H1 (cell line): ENCODE measurements around the gene GMPPA. TPM values are rescaled to one million over a fixed set of nuclear protein-coding genes. Genes with fewer than 3 reads are reported as not detected.

ENCODE experiments used
- E2F6 ChIP-seq: IDR thresholded peaks from 2 replicates; pipeline ENCODE4 v1.6.1; 2012; ENCODE audit warnings: inconsistent platforms
- polyA plus RNA-seq, 7 experiments: library from polyadenylated mRNA; depleted of rRNA in 3 of 7; stranded (reverse) in 5 of 7; unstranded in 2 of 7; fragments of >200 nt in 5 of 7; fragments of 200-250 nt in 2 of 7; gene quantifications; 1 replicate in 5 of 7; 2 replicates in 1 of 7; 4 replicates in 1 of 7; pipeline versions ENCODE4 v1.2.1 to v1.2.3, GENCODE V29; 2011 to 2013; ENCODE audit warnings: missing spikeins in 2 of 7, mixed read lengths in 2 of 7
- total RNA-seq: library from RNA; stranded (reverse); fragmentation: NEBNext Ultra II Directional; extraction: Animal tissue kit (Norgen Biotek cat#: 25700); gene quantifications from 2 replicates; pipeline ENCODE4 v1.2.1, GENCODE V29; 2021

The GMPPA gene
- total and polyA plus RNA-seq, 2 of the 8 experiments (the other 6 are each of a cell fraction or from before 2014, with no cell fraction given) = 34.3 to 98.8 TPM

- no peak for TF ChIP-seq E2F6
- TF ChIP-seq, all 59 proteins: peak for 5
Observed at GRCh38 chr2:219542931-219543595, 44.4 kb downstream of the GMPPA start (continued).
